T1000 (cell line): ENCODE measurements around the gene FREM3.

ENCODE experiments used
- DNase-seq: peaks from one replicate; lab custom pipeline; 2025; ENCODE audit warnings: mixed read lengths; lab: John Stamatoyannopoulos, UW

The FREM3 gene

GRCh38 chr4:143667461-143667860 is 33.0 kb downstream of the FREM3 start:
- DNase-seq = no peak

- no peak for DNase-seq
Observed at GRCh38 chr4:143658336-143658735, 42.1 kb downstream of the FREM3 start.

- DNase-seq = no peak
Observed at GRCh38 chr4:143654571-143654970, 45.9 kb downstream of the FREM3 start.

GRCh38 chr4:143653031-143653430 is 47.4 kb downstream of the FREM3 start:
- no peak for DNase-seq

- DNase-seq = no peak
Observed at GRCh38 chr4:143643399-143643798, 57.1 kb downstream of the FREM3 start.

GRCh38 chr4:143642611-143643010 is 57.9 kb downstream of the FREM3 start:
- no peak for DNase-seq

GRCh38 chr4:143641361-143641760 is 59.1 kb downstream of the FREM3 start:
- DNase-seq = no peak

- no peak for DNase-seq
Observed at GRCh38 chr4:143634763-143635162, 65.7 kb downstream of the FREM3 start.

GRCh38 chr4:143633833-143634232 is 66.6 kb downstream of the FREM3 start:
- no peak for DNase-seq

GRCh38 chr4:143626134-143626911 is 74.2 kb downstream of the FREM3 start:
- DNase-seq = no peak

- no peak for DNase-seq
Observed at GRCh38 chr4:143625632-143626031, 74.8 kb downstream of the FREM3 start.

GRCh38 chr4:143623896-143624295 is 76.6 kb downstream of the FREM3 start:
- DNase-seq = no peak

GRCh38 chr4:143618811-143619210 is 81.7 kb downstream of the FREM3 start:
- DNase-seq = no peak

- no peak for DNase-seq
Observed at GRCh38 chr4:143617994-143618679, 82.3 kb downstream of the FREM3 start.

- DNase-seq = peak; percentile 1
Observed at GRCh38 chr4:143616771-143617170, 83.7 kb downstream of the FREM3 start.

GRCh38 chr4:143609492-143609891 is 91.0 kb downstream of the FREM3 start:
- DNase-seq = no peak

GRCh38 chr4:143606480-143606879 is 94.0 kb downstream of the FREM3 start:
- DNase-seq = no peak

- DNase-seq = peak; percentile 6
Observed at GRCh38 chr4:143599827-143600226, 100.6 kb downstream of the FREM3 start.

GRCh38 chr4:143598816-143599215 is 101.7 kb downstream of the FREM3 start:
- DNase-seq = no peak

GRCh38 chr4:143597276-143597675 is 103.2 kb downstream of the FREM3 start:
- DNase-seq = no peak

- no peak for DNase-seq
Observed at GRCh38 chr4:143587703-143588102, 112.8 kb downstream of the FREM3 start.

GRCh38 chr4:143586080-143586479 is 114.4 kb downstream of the FREM3 start:
- DNase-seq = no peak

GRCh38 chr4:143585548-143585947 is 114.9 kb downstream of the FREM3 start:
- DNase-seq = no peak
